Glomerular endothelial cell (primary cell): ENCODE data around the gene PECR. TPM values are rescaled to one million over a fixed set of nuclear protein-coding genes. Genes with fewer than 3 reads are reported as not detected.
"Not testable (repeated sequence)": the region's sequence is repeated elsewhere in the genome, so short reads cannot be mapped to it uniquely, and the experiment has no call there.

Experiments
- DNase-seq: peaks from one replicate; pipeline ENCODE4 v3.0.0-alpha.2; 2011; ENCODE audit warnings: low read depth, low spot score; ENCODE audit errors: extremely low read depth
- total RNA-seq: library from RNA; depleted of rRNA; stranded (reverse); fragments of >200 nt; gene quantifications from 2 replicates; pipeline ENCODE4 v1.2.3, GENCODE V29; 2015

PECR gene
- total RNA-seq, 1 donor from 2014 or later: 6.5 TPM

DNA sequence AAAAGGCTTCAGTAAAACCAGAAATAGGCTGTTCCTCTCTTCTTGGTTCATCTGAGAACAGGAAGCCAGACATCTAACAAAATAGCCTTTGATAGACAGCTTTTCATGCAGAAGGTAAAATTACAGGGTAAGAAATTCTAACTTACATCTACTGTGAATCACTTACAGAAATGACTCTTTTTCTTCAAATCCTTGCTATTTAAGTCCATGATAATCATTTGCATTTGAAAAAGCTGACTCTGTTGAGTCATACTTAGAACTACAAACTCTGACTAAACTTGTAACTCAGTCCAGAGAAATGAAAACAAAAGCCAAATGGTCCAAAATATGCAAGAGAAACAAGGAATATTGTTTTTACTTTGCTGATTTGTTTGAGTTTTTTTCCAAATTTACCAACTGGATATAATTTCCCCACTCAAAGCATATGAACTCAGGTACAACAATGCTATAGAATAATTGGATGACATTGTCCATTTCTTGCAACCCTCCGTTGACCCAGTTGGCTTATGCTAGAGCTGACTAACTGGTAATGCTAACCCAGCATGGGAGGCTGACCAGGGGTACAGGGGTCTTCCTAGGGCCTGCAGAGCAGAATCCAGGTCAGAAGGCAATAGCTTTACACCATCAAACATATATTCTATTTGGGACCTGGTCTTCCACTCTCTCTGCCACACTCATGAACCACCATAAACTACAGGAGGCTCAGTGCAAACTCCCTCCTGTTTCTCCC, 49.5 kb downstream of the PECR start:
- no peak for DNase-seq

DNA sequence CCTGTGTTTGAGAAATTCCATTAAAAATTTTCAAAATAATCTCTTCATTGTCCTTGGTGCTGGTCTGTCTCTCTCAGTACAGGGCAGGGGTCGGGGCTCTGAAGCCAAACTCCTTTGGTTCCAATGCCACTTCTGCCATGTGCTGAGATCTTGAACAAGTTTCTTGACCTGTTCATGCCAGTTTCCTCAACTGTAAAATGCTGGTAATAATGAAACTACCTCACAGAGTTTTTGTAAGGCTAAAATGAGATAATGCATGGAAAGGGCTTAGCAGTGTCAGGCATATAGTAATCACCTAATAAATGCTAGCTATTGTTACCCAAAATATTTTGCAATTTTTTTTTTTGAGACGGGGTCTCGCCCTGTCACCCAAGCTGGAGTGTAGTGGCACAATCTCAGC, 51.4 kb downstream of the PECR start:
- DNase-seq: no peak

DNA sequence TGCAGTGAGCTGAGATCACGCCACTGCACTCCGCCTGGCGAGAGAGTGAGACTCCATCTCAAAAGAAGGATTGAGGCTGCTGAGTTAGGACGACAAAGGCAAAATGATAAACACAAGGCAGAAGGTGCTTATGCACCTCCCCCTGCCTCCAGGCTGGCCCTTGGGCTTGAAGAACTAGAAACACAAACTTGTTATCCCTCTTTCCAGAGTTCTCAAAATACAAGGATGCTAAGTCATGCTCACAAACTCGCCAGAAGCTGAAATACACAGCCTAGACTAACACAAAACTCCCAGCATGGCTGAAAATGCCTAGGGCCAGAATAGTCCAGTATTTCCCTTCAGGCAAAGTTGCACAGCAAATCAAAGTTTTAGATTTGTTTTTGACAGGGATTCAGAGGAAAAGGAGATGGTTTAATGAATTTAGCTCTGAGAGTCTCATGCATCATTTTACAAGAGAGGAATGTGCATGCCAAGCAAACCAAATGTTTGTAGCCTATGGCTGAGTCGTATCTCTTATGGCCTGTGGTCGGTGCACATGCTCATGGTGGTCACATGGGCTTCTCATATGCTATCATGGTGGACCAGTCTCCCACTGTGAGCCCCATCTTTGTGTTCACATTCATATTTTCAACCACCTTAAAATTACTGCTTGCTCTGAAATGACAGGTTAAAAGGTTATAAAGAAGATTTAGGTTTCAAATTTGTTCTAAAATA, 52.0 kb downstream of the PECR start:
- no peak for DNase-seq

DNA sequence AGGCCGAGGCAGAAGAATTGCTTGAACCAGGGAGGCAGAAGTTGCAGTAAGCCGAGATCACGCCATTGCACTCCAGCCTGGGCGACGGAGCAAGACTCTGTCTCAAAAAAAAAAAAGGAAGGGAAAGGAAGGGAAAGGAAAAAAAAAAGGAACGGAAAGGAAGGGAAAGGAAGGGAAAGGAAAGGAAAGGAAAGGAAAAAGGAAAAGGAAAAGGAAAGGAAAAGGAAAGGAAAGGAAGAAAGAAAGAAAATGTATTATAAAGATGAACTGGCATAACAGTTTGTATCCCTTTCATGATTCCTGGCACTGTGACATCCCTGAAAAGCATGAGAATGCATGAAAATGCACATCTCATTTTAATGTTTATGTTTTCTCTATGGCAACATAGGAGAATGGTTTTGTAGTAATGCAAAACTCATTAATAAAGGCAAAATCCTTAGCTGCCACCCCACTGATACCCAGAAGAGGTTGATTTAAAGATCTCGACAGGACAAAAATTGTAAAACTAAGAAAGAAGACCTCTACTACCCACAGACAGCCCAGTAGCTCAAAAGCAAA, 56.8 kb downstream of the PECR start:
- DNase-seq: no peak

DNA sequence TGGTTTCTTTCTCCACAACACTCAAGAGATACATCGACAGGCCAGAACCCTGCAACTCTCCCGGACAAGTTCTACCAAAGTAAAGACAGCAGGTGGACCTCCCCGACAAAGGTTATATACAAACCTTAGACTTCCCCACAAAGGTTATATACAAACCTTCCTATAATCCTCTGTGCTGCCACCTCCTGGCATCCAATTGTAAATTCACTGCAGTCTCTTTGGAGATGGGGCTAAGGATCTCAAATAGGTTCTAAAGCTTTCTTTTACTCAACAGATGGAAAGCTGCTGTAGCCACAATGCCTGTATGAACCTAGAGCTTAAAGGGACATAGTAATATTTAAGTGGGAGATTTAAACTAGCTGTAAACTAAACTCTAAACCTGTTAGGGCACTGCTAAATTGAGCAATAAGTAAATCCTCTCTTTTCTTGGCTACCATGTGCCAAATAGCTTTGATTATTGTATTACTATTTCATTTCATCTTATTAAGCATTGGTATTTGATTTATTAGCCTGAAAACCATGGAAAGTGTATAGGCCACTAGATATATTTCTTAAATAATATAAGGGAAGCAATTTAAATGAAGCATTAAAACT, 58.5 kb downstream of the PECR start:
- DNase-seq: no peak

DNA sequence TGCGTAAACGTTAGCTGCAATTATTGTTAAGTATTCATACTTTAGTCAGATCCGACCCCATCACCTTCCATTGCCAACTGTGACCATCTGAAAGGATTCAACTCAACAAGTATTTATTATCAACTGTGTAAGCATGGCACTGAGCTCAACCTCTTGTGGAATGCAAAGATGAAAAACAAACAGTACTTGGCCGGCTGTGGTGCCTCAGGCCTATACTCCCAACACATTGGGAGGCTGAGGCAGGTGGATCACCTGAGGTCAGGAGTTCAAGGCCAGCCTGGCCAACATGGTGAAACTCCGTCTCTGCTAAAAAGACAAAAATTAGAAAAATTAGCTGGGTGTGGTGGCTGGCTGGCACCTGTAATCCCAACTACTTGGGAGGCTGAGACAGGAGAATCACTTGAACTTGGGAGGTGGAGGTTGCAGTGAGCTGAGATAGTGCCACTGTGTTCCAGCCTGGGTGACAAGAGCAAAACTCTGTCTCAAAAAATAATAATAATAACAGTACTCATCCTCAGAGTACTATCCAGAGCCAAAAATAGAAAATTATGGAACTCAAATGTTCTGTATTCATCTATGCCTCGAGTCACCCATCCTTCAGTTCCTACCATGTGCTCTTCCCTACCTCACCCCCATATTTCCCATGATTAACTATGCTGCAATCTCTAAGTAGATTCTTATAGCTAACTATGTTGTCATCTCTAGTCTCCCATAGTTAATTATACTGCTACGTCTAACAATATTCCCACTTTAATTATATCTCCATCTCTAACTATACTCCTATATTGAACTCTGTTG, 59.6 kb downstream of the PECR start:
- no peak for DNase-seq

DNA sequence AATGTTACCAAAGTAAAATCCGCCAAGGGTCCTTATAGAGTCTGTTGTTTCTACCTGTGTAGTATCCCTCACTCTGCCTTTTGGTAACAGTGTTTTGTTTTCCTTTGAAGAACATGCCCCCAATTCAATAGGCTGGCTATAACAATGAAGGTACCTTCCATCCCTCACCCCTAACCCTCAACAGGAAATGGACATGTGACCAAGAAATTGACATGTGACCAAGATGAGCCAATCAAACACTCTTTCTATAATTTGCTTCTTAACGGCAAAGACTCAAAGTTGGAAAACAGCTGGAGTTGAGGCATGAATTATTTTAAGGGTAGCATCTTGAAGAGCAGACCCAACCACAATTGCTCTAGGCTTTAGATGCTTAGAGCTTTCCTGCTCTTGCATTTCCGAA, 62.9 kb downstream of the PECR start:
- no peak for DNase-seq

DNA sequence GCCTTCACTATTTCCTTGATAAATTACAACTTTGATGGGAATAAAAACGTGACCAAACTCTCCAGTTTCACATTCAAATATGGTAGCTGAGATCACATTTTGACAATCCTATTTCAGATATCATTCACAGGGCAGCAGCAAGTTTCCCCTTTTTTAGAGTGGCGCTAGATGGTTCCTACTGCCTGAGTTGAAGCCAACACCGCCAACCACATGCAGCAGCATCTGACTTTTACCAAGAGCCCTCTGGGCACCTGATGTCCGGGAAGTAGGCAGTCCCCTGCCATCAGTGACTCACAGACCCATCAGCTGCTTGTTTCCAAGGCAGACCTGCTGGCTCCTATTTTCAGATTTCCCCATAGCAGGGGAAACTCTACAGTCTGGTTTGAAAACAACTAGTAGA, 64.2 kb downstream of the PECR start:
- DNase-seq: no peak

DNA sequence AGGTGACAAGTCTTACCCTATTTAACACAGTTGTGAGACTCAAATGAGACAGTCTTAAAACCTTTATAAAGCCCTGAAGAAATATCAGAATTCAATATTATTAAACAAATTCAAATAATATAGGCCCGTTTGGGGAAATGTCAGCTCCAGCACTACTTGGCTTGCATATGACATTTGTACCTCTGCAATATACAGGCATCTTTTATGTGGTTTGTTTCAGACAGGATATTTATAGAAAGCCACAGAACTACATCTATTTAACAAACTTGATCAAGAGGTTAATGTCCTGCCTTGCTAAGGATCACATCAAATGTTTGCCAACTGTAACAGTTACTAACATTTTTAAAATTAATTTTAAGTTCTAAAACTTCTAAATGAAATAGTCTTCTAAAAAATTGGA, 65.0 kb downstream of the PECR start:
- no peak for DNase-seq

DNA sequence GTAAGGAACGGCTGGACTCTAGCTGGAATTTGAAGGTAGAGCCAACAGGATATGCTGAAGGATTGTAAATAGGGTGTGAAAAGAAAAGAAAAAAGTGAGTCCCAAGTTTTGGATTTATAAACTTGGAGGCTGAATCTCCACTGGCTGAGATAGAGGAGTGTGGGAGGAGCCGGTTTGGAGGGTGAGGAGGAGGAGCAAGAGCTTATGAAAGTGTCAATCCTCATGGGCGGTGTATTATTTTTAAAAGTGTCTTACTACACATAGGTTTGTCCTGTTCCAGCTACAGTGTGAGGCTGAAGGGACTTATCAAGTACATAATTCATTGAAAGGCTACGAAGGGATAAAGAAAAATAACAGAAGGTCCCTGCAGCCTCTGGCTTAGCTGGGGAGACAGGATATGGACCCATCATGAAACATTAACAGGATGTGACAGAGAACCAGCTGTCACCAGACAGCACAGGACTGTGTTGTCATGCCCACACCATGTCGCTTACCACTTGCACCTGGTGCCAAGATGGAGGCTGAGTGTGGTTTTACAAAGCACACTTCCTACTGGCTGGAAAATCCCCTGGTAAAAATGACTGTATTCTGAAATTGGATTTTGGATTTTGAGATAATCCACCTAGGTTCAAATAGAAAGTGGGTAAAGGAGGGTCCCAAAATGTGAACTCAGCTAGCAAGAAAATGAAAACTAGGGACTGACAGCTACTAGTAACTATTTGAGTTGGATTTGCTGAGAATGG, 65.7 kb downstream of the PECR start:
- no peak for DNase-seq

DNA sequence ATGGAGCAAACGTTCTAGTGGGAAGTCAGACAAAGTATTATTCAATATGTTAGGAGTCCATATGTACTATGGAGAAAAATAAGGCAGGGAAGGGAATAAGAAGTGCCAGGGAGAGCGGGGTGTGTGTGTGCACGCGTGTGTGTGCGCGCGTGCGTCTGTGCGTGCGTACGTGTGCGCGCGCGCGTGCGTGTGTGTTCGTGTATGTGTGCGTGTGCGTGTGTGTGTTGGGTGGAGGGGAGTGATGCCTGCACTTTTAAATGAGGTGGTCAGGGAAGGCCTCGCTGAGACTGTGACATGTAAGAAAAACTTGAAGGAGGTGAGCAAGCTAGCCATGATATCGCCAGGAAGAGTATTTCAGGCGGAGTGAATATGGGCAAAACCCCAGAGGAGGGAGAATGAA, 66.6 kb downstream of the PECR start:
- DNase-seq: no peak

DNA sequence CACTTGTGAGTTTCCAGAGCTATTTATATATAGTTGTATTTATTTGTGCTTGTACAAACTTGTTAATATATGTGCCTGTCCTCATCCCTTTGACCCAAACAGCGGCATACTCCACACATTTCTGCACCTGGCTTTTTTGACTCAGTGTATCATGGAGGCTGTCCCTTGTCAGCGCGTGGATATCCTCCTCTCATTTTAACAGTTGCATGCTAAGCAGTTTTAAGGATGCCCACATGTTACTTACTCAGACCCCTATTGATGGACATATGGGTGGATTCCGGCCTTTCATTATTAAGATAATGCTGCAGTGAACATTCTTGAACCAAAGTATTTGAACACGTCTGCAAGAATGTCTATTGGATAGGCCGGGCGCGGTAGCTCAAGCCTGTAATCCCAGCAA, 67.6 kb downstream of the PECR start:
- DNase-seq: no peak

DNA sequence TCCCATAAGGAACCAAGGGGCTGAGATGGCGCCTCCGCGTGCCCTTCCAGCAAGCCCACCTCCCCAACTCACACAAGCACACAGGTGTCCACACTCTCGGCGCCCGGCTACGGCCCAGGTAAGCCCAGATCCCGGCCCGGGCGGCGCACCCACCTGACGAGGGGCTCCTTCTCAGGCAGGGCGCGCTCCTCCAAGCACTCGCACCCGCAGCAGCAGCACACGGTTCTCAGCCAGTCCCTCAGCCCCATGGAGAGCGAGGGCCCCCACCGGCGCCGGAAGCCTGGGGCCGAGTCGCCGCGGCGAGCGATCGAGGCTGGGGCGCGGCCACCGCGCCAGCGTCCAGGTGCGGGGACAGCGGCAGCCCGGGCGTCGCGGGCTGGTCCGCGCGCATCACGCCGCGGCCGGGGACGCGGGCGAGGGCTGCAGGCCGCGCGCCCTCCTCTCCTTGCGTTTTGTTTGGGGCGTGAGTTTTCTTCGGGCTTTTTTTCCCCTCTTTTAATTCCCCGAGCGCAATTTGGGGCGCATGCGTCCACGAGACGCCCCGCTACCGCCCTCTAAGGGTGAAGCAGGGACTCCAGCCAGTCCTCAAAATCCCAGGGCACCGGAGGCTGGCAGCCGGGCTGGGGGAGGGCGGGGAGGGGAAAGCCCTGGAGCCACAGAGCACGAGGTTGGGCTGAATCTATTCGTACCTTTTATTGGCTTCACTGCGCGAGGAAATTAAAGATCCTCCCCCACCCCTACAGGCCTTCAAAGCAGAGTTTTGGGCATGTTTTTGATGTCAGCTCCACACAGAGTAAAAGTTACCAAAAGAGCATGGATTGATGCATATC, 68.3 kb downstream of the PECR start, which contains the start of gene MREG:
Gene MREG, minus strand, starts transcription at position 472 of the 830 bp plus-strand sequence. Its CDS starts 224 bp downstream, at position 248.
- DNase-seq: no peak

DNA sequence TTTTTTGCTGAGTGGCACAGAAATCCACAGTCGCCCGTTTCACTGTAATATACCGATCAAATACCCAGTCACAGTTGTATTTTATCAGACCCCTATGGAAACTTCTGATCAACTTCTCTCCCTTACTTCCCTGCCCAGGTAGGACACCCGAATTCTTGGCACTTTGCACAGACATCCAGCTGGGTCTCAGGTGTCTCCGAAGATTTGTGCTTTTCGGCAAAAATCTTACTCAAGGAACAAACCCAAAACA, 68.9 kb downstream of the PECR start:
- DNase-seq: no peak

DNA sequence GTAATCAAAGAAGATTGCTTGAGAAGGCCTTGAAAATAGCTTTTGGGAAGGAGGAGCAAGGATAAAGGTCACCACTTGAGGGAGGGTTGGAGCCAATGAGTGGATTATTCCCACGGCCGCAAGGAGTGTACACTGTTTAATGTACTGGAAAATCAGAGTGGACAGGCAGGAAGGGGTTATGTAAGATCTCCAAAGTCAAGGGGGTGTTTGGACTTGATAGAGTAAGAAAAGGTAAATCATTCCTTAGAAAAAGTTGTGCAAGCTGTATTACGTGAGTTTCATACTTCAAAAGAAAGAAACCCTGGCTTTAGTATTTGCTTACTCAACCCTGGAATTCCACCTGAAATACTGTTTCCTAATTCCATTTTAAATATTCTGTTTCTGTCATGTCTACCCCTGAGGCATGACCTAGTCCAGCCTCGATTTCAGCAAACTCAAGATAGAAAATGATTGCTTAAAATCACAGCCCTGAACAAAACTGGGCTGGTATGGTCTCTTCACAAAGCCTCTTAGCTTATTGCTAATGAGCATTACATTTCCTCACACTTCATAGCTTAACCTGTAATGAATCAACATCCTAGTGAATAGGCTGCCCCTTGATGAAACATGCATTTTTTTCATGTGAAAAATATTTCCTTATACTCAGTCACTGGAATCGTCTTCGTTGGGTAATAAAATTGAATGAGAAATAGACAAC, 69.3 kb downstream of the PECR start:
- DNase-seq: no peak

DNA sequence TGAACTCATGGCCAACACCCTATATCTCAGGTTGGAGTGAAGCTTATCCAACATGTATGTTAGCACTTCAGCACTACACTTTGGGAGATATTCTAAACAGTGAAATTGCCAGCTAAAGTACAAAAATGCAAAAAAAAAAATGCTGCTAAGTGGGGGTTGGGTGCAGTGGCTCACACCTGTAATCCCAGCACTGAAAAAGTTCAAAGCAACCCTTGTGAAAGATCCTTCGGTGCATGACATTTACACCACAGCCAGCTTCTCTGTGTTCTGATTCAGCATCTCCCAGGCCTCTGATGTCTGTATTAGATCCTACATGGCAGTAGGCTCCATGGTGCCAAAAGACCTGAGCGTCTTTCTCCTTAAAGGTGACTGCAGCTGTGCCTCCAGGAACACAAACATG, 72.4 kb downstream of the PECR start:
- DNase-seq: not testable (repeated sequence)

DNA sequence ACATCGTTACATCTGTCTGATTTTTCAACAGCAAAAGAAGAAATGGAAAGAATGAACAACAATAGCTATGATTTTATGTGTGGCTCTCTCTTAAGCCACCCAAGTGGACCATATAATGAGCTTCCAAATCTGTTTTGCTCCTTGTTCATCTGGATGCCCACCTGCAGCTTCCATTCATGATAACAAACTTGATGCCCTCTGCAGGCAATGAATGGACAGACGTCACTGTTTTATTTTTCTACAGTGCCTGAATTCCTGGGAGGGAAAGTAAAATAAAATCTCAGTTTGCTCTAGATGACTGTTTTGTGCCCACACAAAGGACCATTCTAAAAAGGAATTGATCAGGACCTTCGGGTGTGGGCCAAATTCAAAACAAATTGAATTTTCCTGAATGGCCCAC, 73.2 kb downstream of the PECR start:
- no peak for DNase-seq

DNA sequence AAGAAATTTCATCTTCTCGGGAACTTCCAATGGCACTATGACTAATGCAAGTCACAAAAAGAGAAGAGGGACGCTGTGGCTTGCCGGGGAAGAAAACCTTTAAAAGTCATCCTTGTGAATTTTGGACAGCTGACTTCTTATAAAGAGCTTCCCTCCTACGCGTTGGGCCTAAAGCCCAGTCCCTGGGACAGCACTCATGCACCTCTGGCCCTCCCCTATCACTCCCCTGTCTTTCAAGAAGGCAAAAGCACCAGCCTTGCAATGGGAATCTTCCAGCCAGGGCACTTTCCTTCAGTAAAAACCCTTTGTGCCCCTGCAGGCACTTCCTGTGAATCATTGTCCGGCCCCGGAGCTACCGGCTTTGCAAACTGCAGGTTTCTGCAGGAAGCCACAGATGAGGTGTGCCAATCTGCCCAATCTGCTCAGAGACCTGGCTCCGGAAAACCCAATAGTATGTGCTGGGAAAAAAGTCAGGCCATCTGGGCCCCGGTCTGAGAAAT, 75.4 kb downstream of the PECR start:
- DNase-seq: no peak
